GM12891 (cell line): ENCODE measurements around the gene UBE2I.

Experiments
- POLR2A ChIP-seq: IDR thresholded peaks from 2 replicates; pipeline ENCODE4 v1.6.1; 2011; ENCODE audit warnings: low read depth, low read length, control low read depth
- POLR2AphosphoS5 ChIP-seq: IDR thresholded peaks from 2 replicates; pipeline ENCODE4 v1.6.1; 2011; ENCODE audit warnings: low read depth, low read length, control low read depth
- SPI1 ChIP-seq: IDR thresholded peaks from 2 replicates; pipeline ENCODE4 v1.6.1; 2011; ENCODE audit warnings: low read depth, low read length, control low read depth

DNA sequence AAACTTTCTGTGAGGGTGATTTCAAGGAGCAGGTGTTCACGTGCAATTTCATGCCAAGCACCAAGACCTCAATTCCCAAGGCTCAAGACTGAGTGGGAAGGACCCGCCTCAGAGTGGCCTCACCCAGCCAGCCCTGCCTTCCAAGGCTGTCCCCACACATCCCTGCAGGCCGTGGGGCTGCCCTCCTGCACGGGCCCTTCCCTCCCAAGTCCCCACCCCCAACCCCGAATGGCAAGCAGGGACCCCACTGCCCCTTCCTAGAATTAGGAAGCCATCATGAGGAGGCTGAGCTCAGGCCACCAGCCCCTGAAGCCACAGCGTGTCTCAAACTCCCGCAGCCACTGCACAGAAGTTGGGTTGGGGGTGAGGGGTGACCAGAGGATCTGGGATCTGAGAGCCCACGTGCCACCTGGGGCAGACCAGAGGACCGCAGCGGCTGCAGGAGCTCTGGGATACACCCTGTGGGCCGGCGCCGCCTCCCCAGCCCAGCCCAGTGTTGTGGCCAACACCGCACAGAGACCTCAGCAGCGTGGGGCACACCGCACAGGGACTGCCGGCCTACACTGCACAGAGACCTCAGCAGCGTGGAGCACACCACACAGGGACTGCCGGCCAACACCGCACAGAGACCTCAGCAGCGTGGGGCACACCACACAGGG lies 63.0 kb downstream of the UBE2I start:
- TF ChIP-seq POLR2A (no peak), POLR2AphosphoS5 (no peak), SPI1 (no peak)
